Panc1 (cell line): ENCODE results near the gene CEP290. TPM values are rescaled to one million over a fixed set of nuclear protein-coding genes. Genes with fewer than 3 reads are reported as not detected.

Source experiments
- ATAC-seq: fragments of 200-7000 bp; cut with Tn5 transposase; 2 replicates; pipeline ENCODE4 v1.9.1; 2020; ENCODE audit warnings: mild to moderate bottlenecking, moderate library complexity
- BruUV-seq: library from RNA; stranded (reverse); fragments of 400-500 nt; replicated peaks from 2 replicates; lab custom pipeline; 2021; lab: Mats Ljungman, UMichigan
- CTCF ChIA-PET: fragments of 300-600 bp; sonication (Branson Sonifier 250); formaldehyde crosslinking; loops from one replicate; lab custom pipeline; 2022; ENCODE audit warnings: antibody characterized with exemption; lab: Charles Lee
- POLR2A ChIA-PET: fragments of 300-600 bp; sonication (Branson Sonifier 250); formaldehyde crosslinking; loops from one replicate; lab custom pipeline; 2022; ENCODE audit warnings: antibody characterized with exemption; lab: Charles Lee
- DNase-seq: peaks from one replicate; pipeline ENCODE4 v3.0.0-alpha.2; 2010; ENCODE audit warnings: low read depth, low spot score
- H3K27ac ChIP-seq: 2 replicates; pipeline ENCODE4 v1.5.1; 2011; ENCODE audit warnings: mild to moderate bottlenecking, low read length, inconsistent platforms
- H3K27me3 ChIP-seq: fragments of 200-500 bp; sonication (Bioruptor generic); 2 replicates; pipeline ENCODE4 v1.6.0; 2014; ENCODE audit warnings: low read length, inconsistent platforms; ENCODE audit not compliant: control insufficient read depth, insufficient read depth
- H3K36me3 ChIP-seq: fragments of 200-500 bp; sonication (Bioruptor generic); 2 replicates; pipeline ENCODE4 v1.5.1; 2014; ENCODE audit warnings: inconsistent platforms, mild to moderate bottlenecking, low read length, moderate library complexity; ENCODE audit not compliant: control insufficient read depth, insufficient read depth
- H3K4me1 ChIP-seq: 2 replicates; pipeline ENCODE4 v1.5.1; 2011; ENCODE audit warnings: inconsistent platforms, mild to moderate bottlenecking, low read length, moderate library complexity; ENCODE audit not compliant: control insufficient read depth, insufficient read depth
- H3K4me3 ChIP-seq, 2 experiments: 2 replicates each; pipeline ENCODE4 v1.5.1; 2011 to 2012; ENCODE audit warnings: low read depth in 2 of 2, low read length in 2 of 2, mild to moderate bottlenecking in 2 of 2, inconsistent platforms in 1 of 2, moderate library complexity in 1 of 2
- H3K9me3 ChIP-seq: fragments of 200-500 bp; sonication (Bioruptor generic); 2 replicates; pipeline ENCODE4 v1.5.1; 2014; ENCODE audit warnings: low read depth, mild to moderate bottlenecking, inconsistent platforms, low read length, moderate library complexity; ENCODE audit not compliant: control insufficient read depth, insufficient read depth
- CTCF ChIP-seq: fragments of 450-650 bp; IDR thresholded peaks from 2 replicates; pipeline ENCODE4 v1.5.1; 2017; ENCODE audit warnings: mild to moderate bottlenecking
- POLR2AphosphoS5 ChIP-seq: IDR thresholded peaks from 2 replicates; pipeline ENCODE4 v1.6.1; 2012; ENCODE audit warnings: mild to moderate bottlenecking, low read depth, low read length, moderate library complexity
- REST ChIP-seq, 2 experiments: IDR thresholded peaks; 2 replicates each; pipeline ENCODE4 v1.6.1; 2011 to 2012; ENCODE audit warnings: low read depth in 2 of 2, control low read depth in 1 of 2, low read length in 1 of 2, mild to moderate bottlenecking in 1 of 2, moderate library complexity in 1 of 2; ENCODE audit not compliant: insufficient read depth in 1 of 2
- SIN3A ChIP-seq: IDR thresholded peaks from 2 replicates; pipeline ENCODE4 v1.6.1; 2012; ENCODE audit warnings: low read depth, mild to moderate bottlenecking, low read length, moderate library complexity, borderline replicate concordance; ENCODE audit not compliant: insufficient read depth
- TCF7L2 ChIP-seq: IDR thresholded peaks from 2 replicates; pipeline ENCODE4 v1.6.1; 2011; ENCODE audit warnings: mild to moderate bottlenecking, low read depth, low read length, inconsistent platforms
- in situ Hi-C: cut with HindIII; loops from 2 replicates; pipeline ENCODE4 v1.10.0; 2016; ENCODE audit warnings: low sequenced_read_pairs, low pct_unique_long_range_greater_than_20kb
- intact Hi-C: fragments of 100-400 bp; cut with micrococcal nuclease; formaldehyde crosslinking; loops from one replicate; pipeline ENCODE4 v1.10.0; 2022; ENCODE audit not compliant: unreplicated experiment
- total RNA-seq: library from RNA; stranded (reverse); gene quantifications from one replicate; pipeline ENCODE4 v1.2.1, GENCODE V29; 2021; ENCODE audit not compliant: unreplicated experiment

Gene CEP290
- total RNA-seq, 1 experiment from 2014 or later: 14.6 TPM

- peak; percentile 7 for DNase-seq
- Histone ChIP-seq H3K9me3 (no peaks in the 10 kb centered on the region), H3K27me3 (no peaks in the 10 kb centered on the region), H3K4me1 (peaks cover 2% of the 10 kb centered on the region; the same call in 1 of the 2 replicates), H3K27ac (no peak overlapping the region; the same call in 1 of the 2 replicates), H3K4me3 (no peak overlapping the region), H3K36me3 (peaks cover 27% of the 10 kb centered on the region)
- in situ Hi-C loops (no loop called here), intact Hi-C loops (no loop called here)
- no peak for TF ChIP-seq REST (IDR thresholded peaks at IDR 0.05; ENCODE audit: insufficient read depth in 1 of 2, low read depth in 2 of 2, low read length in 1 of 2)
- no peak for TF ChIP-seq SIN3A
- TF ChIP-seq TCF7L2: no peak
- TF ChIP-seq CTCF: peak; percentile 54; the same call in 1 of the 2 replicates
- TF ChIP-seq POLR2AphosphoS5: no peak
- CTCF ChIA-PET: no interaction called here
- no TSS peak for BruUV-seq
- no peak for ATAC-seq
- POLR2A ChIA-PET: no interaction called here
These were observed 30.7 kb downstream of the CEP290 start for GRCh38 chr12:88111074-88111652.

GRCh38 chr12:88108021-88108420 is 33.9 kb downstream of the CEP290 start:
- ChIA-PET POLR2A (no interaction called here), CTCF (no interaction called here)
- TF ChIP-seq SIN3A (no peak), REST (IDR thresholded peaks at IDR 0.05; ENCODE audit: insufficient read depth in 1 of 2, low read depth in 2 of 2, low read length in 1 of 2) (no peak), TCF7L2 (no peak), POLR2AphosphoS5 (no peak), CTCF (no peak)
- H3K4me3 ChIP-seq: no peak overlapping the region
- BruUV-seq: no TSS peak
- no peak for DNase-seq
- intact Hi-C loops (no loop called here), in situ Hi-C loops (no loop called here)
- H3K27ac ChIP-seq: no peak overlapping the region
- H3K9me3 ChIP-seq: no peaks in the 10 kb centered on the region
- H3K36me3 ChIP-seq: peaks cover 18% of the 10 kb centered on the region
- no peaks in the 10 kb centered on the region for H3K27me3 ChIP-seq
- ATAC-seq: no peak
- peaks cover 2% of the 10 kb centered on the region; the same call in 1 of the 2 replicates for H3K4me1 ChIP-seq
